Measurements from ENCODE around the gene SPP2.

The SPP2 gene

DNA sequence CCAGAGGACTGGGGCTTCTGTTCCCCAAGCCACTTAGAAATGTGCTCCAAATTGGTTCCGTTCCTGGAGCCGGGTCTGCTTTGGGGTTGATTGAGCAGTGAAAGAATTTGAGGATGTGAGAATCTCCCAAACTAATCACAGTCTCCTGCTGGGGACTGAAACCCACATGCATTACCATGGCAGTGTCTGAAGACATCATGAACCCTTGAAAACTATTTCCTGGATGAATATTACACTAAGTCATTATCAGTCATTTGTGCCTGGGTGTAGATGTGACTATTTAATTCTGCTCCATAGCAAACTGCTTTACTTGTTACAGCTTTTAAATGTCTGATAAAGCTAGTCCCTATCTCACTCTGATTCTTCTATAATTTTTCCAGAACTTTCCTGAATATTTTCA, 27.6 kb downstream of the SPP2 start:
- TF ChIP-seq, protein P1, sequence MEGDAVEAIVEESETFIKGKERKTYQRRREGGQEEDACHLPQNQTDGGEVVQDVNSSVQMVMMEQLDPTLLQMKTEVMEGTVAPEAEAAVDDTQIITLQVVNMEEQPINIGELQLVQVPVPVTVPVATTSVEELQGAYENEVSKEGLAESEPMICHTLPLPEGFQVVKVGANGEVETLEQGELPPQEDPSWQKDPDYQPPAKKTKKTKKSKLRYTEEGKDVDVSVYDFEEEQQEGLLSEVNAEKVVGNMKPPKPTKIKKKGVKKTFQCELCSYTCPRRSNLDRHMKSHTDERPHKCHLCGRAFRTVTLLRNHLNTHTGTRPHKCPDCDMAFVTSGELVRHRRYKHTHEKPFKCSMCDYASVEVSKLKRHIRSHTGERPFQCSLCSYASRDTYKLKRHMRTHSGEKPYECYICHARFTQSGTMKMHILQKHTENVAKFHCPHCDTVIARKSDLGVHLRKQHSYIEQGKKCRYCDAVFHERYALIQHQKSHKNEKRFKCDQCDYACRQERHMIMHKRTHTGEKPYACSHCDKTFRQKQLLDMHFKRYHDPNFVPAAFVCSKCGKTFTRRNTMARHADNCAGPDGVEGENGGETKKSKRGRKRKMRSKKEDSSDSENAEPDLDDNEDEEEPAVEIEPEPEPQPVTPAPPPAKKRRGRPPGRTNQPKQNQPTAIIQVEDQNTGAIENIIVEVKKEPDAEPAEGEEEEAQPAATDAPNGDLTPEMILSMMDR (IDR thresholded peaks at IDR 0.05; ENCODE audit: control insufficient read depth, insufficient read depth, low read depth, low read length, missing control alignments), result no peak
- DNase-seq (ENCODE audit: low read depth), result no peak

DNA sequence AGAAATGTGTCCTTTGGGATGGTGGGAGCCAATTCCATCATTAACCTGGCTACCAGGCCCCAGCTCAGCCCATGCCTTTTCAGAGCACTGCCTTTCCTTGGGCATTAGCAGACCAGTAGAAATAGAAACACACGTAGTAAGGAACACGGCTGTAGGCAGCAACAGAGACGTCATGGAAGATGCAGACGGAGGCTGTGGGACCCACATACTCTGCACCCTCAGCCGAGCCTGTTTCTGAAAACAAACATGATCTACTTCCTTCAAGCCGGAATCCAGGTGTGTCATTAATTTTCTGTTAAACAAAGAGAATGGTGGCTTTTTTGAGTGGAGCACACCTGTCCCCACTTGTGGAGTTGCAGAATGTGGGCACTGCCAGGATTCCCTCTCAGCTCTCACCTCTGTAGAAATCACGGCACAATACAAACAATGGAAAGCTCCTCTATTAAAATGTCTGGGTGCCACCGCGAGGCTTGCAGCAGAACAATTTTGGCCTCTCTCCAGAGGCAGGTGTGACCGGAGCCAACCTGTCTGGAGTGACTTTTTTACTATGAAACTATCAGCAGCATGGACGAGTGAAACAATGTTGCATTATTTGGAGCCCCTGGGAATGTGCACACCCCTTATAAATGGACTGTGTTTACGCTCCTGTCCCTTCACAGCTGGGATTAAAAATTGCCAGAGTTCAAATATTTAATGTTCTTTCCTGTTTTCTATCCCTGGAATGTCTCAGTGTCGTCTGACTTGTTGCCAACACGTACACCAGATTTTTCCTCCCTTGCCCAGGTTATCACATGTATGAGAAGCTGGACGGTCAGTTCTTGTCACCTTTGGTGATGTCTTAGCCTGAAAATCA, 31.7 kb downstream of the SPP2 start:
- TF ChIP-seq, protein P1 (IDR thresholded peaks at IDR 0.05; ENCODE audit: control insufficient read depth, insufficient read depth, low read depth, low read length, missing control alignments), result no peak
- DNase-seq (ENCODE audit: low read depth), result no peak
- no peak overlapping the region for H3K4me3 ChIP-seq (ENCODE audit: control insufficient read depth, low read depth, low read length)

More for the DNA sequence above, 27.6 kb downstream of the SPP2 start:
- no peak overlapping the region for H3K4me3 ChIP-seq (ENCODE audit: control insufficient read depth, low read depth, low read length)

DNA sequence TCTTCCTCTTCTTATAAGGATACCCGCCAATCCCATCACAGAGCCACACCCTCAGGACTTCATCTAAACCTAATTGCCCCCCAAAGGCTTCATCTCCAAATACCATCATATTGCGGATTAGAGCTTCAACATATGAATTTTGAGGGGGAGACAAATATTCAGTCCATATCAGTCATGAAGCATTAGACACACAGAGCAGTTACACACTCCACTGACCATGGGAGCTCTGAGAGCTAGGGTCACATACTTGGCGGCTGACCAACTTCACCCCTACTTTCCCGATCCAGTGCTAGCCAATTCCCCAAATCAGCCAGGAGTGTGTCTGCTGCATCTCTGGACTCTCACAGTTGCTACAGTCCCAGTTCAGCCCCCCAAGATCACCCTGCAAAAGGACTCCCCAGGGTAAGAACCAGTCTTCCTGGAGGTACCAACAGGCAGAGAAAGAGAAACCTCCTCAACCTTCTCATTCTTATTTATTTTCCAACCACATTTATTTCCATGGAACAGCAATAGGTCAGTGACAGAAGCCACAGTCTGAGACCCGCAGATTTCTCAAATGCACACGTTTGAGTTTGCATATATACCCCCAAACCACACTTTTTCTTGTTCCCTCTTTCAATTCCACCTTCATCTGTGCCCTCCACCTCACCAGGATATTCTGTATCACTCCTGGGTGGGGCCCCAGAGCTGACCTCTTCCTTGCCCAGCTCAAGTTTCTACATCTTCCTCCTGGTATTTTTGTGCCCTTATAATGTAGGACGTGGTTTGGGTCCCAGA, 33.3 kb downstream of the SPP2 start:
- no peak overlapping the region for H3K4me3 ChIP-seq (ENCODE audit: control insufficient read depth, low read depth, low read length)
- no peak for DNase-seq (ENCODE audit: low read depth)
- TF ChIP-seq, protein P1 (IDR thresholded peaks at IDR 0.05; ENCODE audit: control insufficient read depth, insufficient read depth, low read depth, low read length, missing control alignments), result no peak

DNA sequence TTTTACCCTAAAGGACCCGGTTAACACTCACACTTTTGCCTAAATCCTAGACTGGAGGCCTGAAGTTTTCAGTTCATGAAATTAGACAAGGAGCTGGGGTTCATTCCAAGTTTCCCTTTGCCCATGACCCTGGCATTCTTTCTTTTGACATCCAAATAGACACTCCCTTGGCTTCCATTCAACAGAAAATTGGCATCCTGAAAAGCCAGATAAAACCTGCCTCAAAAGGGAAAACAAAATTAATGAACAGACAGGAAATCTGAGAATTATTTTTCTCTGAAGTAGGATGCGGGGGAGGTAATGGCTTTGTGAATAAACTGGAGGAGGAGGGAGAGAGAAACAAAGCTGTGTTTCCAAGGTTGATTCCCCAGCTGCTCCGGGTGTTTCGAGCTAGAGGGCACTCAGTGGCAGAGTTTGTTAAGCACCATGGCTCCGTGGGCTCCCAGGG, 41.0 kb downstream of the SPP2 start:
- TF ChIP-seq, protein P1 (IDR thresholded peaks at IDR 0.05; ENCODE audit: control insufficient read depth, insufficient read depth, low read depth, low read length, missing control alignments), result no peak
- no peak for DNase-seq (ENCODE audit: low read depth)
- H3K4me3 ChIP-seq (ENCODE audit: control insufficient read depth, low read depth, low read length), result no peak overlapping the region

DNA sequence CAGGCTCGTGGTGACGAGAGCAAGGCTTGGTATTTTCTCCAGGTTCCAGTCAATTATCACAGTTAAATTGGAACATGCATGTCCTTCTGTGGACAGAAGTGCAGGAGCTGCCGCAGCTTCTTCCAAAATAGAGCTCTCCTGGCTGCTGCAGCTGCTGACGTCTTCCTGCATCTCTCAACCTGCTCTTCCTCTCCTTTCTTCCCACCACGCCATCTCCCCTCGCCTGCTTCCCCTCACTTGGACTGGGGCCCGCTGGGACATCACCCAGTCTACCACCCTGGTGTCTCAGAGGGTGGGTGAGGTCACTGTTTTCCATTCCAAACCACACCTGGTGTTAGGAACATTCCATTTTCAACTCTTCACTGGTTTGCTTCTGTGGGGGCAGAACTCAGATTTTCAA, 41.4 kb downstream of the SPP2 start:
- TF ChIP-seq, protein P1 (IDR thresholded peaks at IDR 0.05; ENCODE audit: control insufficient read depth, insufficient read depth, low read depth, low read length, missing control alignments), result no peak
- H3K4me3 ChIP-seq (ENCODE audit: control insufficient read depth, low read depth, low read length), result no peak overlapping the region
- DNase-seq (ENCODE audit: low read depth), result no peak

DNA sequence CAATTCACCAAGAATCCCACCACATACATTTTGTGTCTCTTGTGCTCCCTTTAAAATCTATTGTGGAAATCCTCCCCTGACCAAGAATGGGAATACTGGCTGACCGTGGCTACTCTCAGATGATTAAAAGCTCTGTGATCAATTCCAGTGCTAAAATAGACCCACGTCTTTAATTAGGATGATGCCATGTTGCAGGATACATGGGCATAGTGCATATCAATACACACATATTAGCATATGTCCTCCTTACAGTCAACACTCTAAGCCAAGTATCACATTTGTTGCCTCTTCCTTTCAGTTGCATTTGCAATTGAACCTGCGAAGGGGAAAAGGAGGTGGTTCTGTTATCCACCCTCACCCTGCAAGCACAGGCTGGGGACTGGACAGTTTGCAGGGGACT, 41.8 kb downstream of the SPP2 start:
- H3K4me3 ChIP-seq (ENCODE audit: control insufficient read depth, low read depth, low read length), result no peak overlapping the region
- no peak for DNase-seq (ENCODE audit: low read depth)
- TF ChIP-seq, protein P1 (IDR thresholded peaks at IDR 0.05; ENCODE audit: control insufficient read depth, insufficient read depth, low read depth, low read length, missing control alignments), result no peak

Data from AG09309 (cell line).